Neural crest cell (in vitro differentiated cells): ENCODE data around the gene GPR37. TPM values are rescaled to one million over a fixed set of nuclear protein-coding genes. Genes with fewer than 3 reads are reported as not detected.

Experiments
- DNase-seq: peaks from one replicate; pipeline ENCODE4 v3.0.0; 2021; ENCODE audit warnings: low read depth, mixed read lengths, low spot score
- H3K27ac Mint-ChIP-seq: one replicate; pipeline ENCODE4 v1.8.0; 2021; ENCODE audit warnings: mild to moderate bottlenecking, mixed read lengths; ENCODE audit not compliant: unreplicated experiment
- H3K27me3 Mint-ChIP-seq: 2 replicates; pipeline ENCODE4 v1.8.0; 2021; ENCODE audit warnings: low read depth, mild to moderate bottlenecking, mixed read lengths
- H3K36me3 Mint-ChIP-seq: 2 replicates; pipeline ENCODE4 v1.8.0; 2021; ENCODE audit warnings: low read depth, mild to moderate bottlenecking, mixed read lengths
- H3K4me1 Mint-ChIP-seq: 2 replicates; pipeline ENCODE4 v1.8.0; 2021; ENCODE audit warnings: mixed read lengths
- H3K4me3 Mint-ChIP-seq: one replicate; pipeline ENCODE4 v1.8.0; 2021; ENCODE audit warnings: mild to moderate bottlenecking, mixed read lengths
- H3K9me3 Mint-ChIP-seq: 2 replicates; pipeline ENCODE4 v1.8.0; 2021; ENCODE audit warnings: mixed read lengths
- total RNA-seq: library from RNA; stranded (reverse); gene quantifications from 2 replicates; pipeline ENCODE4 v1.2.1, GENCODE V29; 2021
- TF ChIP-seq, protein P1 (sequence below): fragments of 200-600 bp; sonication (generic); conservative IDR thresholded peaks from 2 replicates; pipeline ENCODE4 v1.5.0; 2021; ENCODE audit warnings: antibody characterized with exemption, mild to moderate bottlenecking

Gene GPR37
- total RNA-seq, 1 donor from 2014 or later: 4.9 TPM

DNA sequence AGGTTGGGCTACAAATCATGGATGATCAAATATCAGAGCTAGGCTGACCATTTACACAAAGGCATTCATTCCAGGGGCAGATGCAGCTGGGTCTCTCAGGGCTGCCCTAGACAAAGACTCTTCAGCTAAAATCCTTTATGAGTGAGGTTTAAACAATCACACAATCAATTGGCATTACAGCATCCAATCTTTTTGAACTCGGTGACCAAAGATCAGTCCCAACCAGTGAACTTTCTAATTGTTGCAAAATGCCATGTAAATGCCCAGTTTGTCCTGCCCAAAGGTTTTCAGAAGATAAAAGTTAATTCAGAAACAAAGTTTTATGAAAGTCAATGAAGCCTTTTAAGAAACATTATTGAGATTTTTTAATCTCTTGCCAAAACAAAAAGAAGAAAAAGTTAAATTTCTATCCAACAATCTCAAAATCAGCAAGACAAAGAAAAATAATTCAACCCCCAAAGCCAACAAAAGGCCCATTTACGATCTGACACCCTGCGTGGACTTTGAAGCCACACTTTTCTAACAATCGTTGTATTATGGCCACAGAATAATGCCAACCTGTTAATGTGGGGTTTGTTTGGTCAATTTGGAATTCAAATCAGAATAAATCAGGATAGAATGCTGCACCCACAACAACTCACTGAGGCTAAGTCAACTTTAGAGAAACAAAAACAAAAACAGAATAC is 40.9 kb downstream of the GPR37 start:
- no peaks in the 10 kb centered on the region for H3K27me3 Mint-ChIP-seq
- peak overlapping the region; percentile 85 for H3K27ac Mint-ChIP-seq
- H3K4me3 Mint-ChIP-seq: peak overlapping the region; percentile 45
- peaks cover 4% of the 10 kb centered on the region for H3K36me3 Mint-ChIP-seq
- H3K9me3 Mint-ChIP-seq: peaks cover 6% of the 10 kb centered on the region
- DNase-seq: peak; percentile 8
- H3K4me1 Mint-ChIP-seq: peaks cover 43% of the 10 kb centered on the region
- TF ChIP-seq, protein P1, sequence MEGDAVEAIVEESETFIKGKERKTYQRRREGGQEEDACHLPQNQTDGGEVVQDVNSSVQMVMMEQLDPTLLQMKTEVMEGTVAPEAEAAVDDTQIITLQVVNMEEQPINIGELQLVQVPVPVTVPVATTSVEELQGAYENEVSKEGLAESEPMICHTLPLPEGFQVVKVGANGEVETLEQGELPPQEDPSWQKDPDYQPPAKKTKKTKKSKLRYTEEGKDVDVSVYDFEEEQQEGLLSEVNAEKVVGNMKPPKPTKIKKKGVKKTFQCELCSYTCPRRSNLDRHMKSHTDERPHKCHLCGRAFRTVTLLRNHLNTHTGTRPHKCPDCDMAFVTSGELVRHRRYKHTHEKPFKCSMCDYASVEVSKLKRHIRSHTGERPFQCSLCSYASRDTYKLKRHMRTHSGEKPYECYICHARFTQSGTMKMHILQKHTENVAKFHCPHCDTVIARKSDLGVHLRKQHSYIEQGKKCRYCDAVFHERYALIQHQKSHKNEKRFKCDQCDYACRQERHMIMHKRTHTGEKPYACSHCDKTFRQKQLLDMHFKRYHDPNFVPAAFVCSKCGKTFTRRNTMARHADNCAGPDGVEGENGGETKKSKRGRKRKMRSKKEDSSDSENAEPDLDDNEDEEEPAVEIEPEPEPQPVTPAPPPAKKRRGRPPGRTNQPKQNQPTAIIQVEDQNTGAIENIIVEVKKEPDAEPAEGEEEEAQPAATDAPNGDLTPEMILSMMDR: no peak

DNA sequence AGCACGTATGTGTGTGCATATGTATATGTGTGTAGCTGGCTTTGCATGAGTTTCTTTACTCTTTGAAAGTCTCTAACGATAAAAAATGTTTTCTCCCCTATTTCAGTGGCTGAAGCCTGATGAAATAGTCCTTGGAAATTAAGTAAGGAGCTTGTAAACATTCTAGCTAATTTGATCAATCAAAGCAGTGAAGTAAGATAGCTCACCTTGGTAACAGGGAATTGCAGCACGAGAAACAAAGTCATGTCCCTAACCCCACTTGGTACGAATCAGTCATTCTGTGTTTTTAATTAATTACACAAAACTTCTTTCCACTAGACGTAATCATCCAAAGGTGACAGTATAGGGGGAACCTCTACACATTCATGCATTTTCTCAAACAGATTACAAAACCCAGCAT is 41.5 kb downstream of the GPR37 start:
- H3K4me3 Mint-ChIP-seq: peak overlapping the region; percentile 45
- H3K36me3 Mint-ChIP-seq: peaks cover 3% of the 10 kb centered on the region
- DNase-seq: no peak

DNA sequence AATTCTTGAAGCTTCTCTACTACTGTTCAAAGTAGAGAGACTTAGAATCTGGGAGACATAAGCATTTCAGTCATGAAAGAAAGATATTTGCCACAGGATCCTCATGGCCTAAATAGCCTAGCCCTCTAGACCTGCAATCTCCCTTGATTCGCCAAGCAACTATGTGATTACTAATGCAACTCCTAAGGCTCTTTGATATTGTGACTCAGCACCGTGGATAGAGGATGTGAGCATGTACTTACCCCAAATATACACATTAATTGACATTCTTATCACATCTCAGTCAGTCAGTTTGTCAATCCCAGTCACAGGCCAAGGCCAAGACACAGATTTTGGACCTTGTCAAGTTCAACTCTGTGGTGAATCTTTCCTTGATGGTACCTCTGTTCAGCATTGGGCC is 42.6 kb downstream of the GPR37 start:
- Mint-ChIP-seq H3K27me3 (no peaks in the 10 kb centered on the region), H3K36me3 (peaks cover 3% of the 10 kb centered on the region), H3K4me1 (peaks cover 34% of the 10 kb centered on the region), H3K4me3 (no peak overlapping the region), H3K9me3 (peaks cover 3% of the 10 kb centered on the region), H3K27ac (no peak overlapping the region)
- TF ChIP-seq, protein P1: no peak
- no peak for DNase-seq

More for the DNA sequence above, 41.5 kb downstream of the GPR37 start:
- H3K27ac Mint-ChIP-seq: peak overlapping the region; percentile 85
- no peaks in the 10 kb centered on the region for H3K27me3 Mint-ChIP-seq
- TF ChIP-seq, protein P1: no peak
- peaks cover 39% of the 10 kb centered on the region for H3K4me1 Mint-ChIP-seq
- H3K9me3 Mint-ChIP-seq: peaks cover 3% of the 10 kb centered on the region

DNA sequence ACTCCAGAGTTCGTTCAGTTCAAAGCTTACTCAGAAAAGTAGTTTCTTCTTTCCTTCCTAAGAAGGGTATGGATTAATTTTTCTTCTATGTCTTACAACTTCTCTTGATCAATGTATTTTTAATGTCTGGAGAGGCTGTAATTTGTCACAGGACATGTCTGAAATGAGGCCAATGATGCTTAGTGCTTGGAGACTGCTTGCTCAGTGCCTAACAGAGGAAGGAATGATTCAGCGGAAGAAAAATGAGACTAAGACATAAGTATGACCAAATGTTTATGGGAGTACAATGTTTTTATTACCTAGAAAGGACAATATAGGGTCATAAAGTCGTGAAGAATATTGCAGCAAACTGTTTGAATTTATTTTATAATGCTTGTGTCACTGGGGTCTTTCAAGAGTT is 43.3 kb downstream of the GPR37 start:
- Mint-ChIP-seq H3K27ac (no peak overlapping the region), H3K27me3 (no peaks in the 10 kb centered on the region), H3K4me1 (peaks cover 35% of the 10 kb centered on the region), H3K4me3 (no peak overlapping the region), H3K9me3 (peaks cover under 1% of the 10 kb centered on the region), H3K36me3 (peaks cover under 1% of the 10 kb centered on the region)
- no peak for DNase-seq
- TF ChIP-seq, protein P1: no peak

DNA sequence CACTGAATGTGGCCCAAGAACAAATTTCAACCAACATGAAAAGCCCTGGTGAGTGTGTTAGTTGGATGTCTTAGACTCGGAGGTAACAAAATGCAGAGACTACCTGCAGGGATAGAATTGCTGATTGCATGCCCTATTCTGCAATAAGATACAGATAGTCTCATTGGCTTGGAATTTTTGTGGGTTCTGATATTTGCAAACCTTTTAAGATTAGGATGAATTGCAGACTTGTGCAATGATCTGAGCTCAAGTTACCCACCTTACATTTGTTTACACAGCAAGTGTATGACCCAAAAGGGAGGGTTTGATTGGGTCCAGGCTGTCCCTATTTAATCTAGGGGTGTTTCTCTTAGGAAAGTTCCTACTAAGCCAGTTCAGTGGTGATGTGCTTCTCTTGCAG is 45.4 kb downstream of the GPR37 start:
- peaks cover 5% of the 10 kb centered on the region for H3K9me3 Mint-ChIP-seq
- no peak overlapping the region for H3K4me3 Mint-ChIP-seq
- H3K36me3 Mint-ChIP-seq: no peaks in the 10 kb centered on the region
- no peak for DNase-seq
- TF ChIP-seq, protein P1: no peak
- no peaks in the 10 kb centered on the region for H3K27me3 Mint-ChIP-seq
- no peak overlapping the region for H3K27ac Mint-ChIP-seq
- peaks cover 28% of the 10 kb centered on the region for H3K4me1 Mint-ChIP-seq
